OCI-M1 (cell line): ENCODE measurements around the gene TRPV5.
A peak's percentile ranks its signal among the peaks of the same experiment; 100 is the strongest.

Experiments
- DNase-seq: peaks from one replicate; lab custom pipeline; 2025; lab: John Stamatoyannopoulos, UW

The TRPV5 gene

GRCh38 chr7:142870566-142871259 is 62.8 kb downstream of the TRPV5 start:
- no peak for DNase-seq

GRCh38 chr7:142870147-142870559 is 63.4 kb downstream of the TRPV5 start:
- DNase-seq = no peak

DNA sequence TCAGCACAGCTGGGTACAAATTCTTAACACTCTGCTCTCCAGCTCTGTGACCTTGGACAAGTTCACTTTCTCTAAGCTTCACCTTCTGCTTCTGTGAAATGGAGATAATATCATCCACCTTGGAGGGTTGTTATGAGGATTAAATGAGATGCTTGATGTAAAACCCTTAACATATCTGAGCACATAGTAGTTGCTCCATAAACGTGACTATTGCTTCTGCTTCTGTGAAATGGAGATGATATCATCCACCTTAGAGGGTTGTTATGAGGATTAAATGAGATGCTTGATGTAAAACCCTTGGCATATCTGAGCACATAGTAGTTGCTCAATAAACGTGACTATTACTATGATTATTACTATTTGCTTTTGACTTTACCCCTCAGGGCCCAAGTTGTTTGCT is 64.1 kb downstream of the TRPV5 start:
- no peak for DNase-seq

DNA sequence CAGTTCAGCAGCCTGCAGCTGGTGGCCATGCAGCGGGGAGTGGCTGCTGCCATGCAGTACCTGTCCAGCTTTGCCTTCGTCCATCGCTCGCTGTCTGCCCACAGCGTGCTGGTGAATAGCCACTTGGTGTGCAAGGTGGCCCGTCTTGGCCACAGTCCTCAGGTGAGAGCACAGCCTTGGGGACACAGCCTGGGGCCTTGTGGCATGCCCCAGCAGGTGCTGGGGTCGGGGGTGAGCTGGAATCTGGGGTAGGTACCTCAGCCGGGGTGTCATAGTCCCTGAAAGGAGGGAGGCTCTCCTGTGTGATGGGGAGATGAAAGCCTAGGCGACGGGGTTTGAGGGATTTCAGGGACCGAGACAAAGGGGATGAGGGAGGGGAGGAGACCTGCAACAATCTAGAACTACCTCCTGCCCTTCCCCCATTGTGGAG is 64.5 kb downstream of the TRPV5 start:
- no peak for DNase-seq

GRCh38 chr7:142868188-142868985 is 65.2 kb downstream of the TRPV5 start:
- no peak for DNase-seq

GRCh38 chr7:142867398-142868187 is 66.0 kb downstream of the TRPV5 start:
- no peak for DNase-seq

DNA sequence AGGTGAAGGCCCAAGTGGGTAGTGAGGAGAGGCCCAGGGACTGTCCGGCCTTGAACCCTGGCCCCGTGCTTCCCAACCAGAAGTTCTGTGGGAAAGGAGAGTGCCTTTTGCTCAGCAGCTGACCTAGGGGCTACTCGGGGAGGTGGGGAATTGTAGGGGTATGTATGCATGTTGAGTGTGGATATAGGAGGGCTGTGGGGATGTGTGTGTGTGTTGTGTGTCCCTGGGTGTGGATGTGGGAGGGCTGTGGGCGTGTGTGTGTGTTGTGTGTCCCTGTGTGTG is 66.5 kb downstream of the TRPV5 start:
- DNase-seq = no peak

- peak; percentile 37 for DNase-seq
Observed at GRCh38 chr7:142866361-142867096, 67.0 kb downstream of the TRPV5 start.

DNA sequence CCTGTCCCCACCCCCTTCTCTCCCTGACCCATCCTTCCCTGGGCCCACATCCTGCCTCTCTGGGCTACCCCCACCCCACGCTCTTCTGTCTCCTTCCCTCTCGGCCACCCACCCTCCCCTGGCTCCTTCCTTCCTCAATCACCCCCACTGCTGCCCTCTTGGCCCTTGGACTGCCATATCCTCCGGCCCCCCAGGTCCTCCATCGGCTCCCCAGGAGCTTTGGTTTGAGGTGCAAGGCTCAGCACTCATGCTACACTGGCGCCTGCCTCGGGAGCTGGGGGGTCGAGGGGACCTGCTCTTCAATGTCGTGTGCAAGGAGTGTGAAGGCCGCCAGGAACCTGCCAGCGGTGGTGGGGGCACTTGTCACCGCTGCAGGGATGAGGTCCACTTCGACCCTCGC is 67.8 kb downstream of the TRPV5 start:
- DNase-seq = no peak

DNA sequence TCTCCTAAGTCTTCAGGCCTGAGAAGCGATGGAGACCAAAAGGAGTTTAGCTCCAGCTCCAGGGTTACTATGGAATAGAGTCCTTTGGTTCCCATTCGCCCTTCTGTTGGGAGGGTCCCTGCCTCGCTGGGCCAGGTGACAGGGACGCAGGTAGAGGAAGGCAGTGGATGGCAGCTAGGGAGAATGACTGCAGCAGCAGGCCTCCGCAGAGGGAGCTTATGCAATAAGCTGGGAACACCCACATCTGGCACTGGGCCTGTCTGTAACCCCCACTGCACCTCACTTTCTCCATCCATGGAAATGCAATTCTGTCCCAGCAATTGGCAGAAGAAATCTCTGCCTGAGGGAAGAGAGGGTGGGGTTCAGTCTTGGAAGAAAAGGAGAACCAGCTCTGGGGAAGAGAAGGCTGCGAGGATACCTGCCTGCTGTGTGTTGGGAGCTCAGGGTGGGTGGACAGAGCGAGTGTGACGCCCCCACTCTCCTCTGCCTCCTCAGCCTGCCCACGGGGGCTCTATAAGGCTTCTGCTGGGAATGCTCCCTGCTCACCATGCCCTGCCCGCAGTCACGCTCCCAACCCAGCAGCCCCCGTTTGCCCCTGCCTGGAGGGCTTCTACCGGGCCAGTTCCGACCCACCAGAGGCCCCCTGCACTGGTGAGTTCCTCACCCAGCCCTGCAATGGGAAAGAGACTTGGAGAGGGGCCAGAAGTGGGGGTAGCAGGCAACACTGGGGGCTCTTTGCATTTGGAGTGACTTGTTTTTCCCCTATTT is 68.4 kb downstream of the TRPV5 start:
- DNase-seq = no peak

GRCh38 chr7:142863891-142864685 is 69.5 kb downstream of the TRPV5 start:
- DNase-seq = no peak

- DNase-seq = no peak
Observed at GRCh38 chr7:142862786-142863400, 70.7 kb downstream of the TRPV5 start.

- no peak for DNase-seq
Observed at GRCh38 chr7:142862351-142862750, 71.2 kb downstream of the TRPV5 start.

DNA sequence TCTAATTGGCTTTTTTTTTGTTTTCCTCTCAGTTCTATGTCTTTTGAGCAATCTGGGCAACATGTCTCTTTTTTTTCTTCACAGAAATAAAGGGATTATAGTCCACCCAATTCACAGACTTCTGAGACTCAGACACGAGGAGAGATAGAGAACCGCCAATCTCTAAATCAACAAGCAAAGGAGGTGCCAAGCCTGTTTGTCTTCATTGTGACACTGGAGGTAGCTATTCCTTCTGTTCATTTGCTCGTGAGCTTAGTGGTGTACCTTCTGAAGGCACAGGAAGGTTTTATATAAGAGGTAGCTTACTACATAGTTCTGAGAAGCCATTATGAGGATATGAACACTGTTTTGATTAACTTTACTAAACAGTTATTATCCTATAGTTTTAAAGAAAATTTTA is 72.6 kb downstream of the TRPV5 start:
- DNase-seq = no peak

DNA sequence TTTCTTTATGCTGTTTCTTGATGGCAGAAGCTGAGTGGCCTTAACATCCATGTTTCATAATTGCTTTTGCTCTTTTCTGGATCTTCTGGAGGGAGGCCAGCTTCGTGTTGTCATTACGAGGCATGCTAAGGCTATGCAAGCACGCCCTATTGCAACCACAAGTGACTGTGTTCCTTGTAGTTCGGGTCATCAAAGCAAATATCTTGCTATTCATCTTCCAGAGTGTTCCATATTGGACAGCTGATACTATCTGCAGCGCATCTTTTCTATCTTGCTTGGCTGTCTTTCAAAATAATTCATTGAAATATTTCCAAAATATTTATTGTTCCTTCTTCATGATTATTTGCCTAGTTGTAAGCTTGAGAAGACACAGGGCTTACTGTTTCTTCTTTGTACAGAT is 73.7 kb downstream of the TRPV5 start:
- DNase-seq = no peak

DNA sequence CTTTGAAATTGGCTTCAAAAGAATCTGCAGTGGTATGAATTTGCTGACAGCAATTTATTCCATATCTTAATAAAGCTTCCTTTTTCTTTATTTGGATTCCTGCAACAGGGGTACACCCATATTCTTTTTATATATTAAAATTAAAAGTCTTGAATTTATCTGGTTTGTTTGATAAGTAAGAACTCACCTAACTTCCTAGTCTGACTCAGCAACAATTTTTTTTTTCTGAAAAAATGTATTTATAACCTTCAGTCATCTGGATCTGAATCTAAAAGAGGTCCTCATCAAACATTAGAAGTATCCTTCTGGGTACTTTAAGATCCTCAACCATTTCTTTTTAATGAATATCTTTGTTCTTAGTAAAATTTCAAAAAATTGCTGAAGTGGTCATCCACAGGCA is 74.1 kb downstream of the TRPV5 start:
- no peak for DNase-seq
